H1 (cell line): ENCODE measurements around the gene ASAP3.

ENCODE experiments used
- ASH2L ChIP-seq: fragments of 200-600, 300-600 bp; sonication (generic); IDR thresholded peaks from one replicate; pipeline ENCODE4 v1.7.1; 2017; ENCODE audit warnings: low read length
- CEBPB ChIP-seq: IDR thresholded peaks from 2 replicates; pipeline ENCODE4 v1.6.1; 2012; ENCODE audit warnings: low read depth, low read length
- POLR2A ChIP-seq, 2 experiments: IDR thresholded peaks; 1 replicate in 1 of 2; 2 replicates in 1 of 2; pipeline ENCODE4 v1.6.1; 2011; ENCODE audit warnings: low read depth in 2 of 2, low read length in 2 of 2, mild to moderate bottlenecking in 2 of 2; ENCODE audit errors: control extremely low read depth in 1 of 2
- POLR2AphosphoS5 ChIP-seq: IDR thresholded peaks from 2 replicates; pipeline ENCODE4 v1.6.1; 2011; ENCODE audit warnings: low read depth, low read length
- RNF2 ChIP-seq: fragments of 200-900, 300-1000 bp; sonication (generic); IDR thresholded peaks from 2 replicates; pipeline ENCODE4 v1.7.1; 2016; ENCODE audit warnings: borderline replicate concordance, low read depth, mild to moderate bottlenecking, antibody characterized with exemption, low read length; ENCODE audit not compliant: poor library complexity, severe bottlenecking; ENCODE audit errors: missing control alignments
- SP1 ChIP-seq: IDR thresholded peaks from 2 replicates; pipeline ENCODE4 v1.6.1; 2011; ENCODE audit warnings: low read depth, low read length
- TAF1 ChIP-seq: IDR thresholded peaks from 2 replicates; pipeline ENCODE4 v1.6.1; 2011; ENCODE audit warnings: mild to moderate bottlenecking, low read depth, low read length
- TEAD4 ChIP-seq: IDR thresholded peaks from 2 replicates; pipeline ENCODE4 v1.6.1; 2012; ENCODE audit warnings: low read depth, low read length, inconsistent platforms, mixed read lengths
- TF ChIP-seq, protein P1 (sequence below), 3 experiments: IDR thresholded peaks; 1 replicate in 2 of 3; 2 replicates in 1 of 3; pipeline versions ENCODE4 v1.5.1 to v1.6.1; 2011; ENCODE audit warnings: low read length in 3 of 3, mild to moderate bottlenecking in 3 of 3, inconsistent platforms in 2 of 3, low read depth in 1 of 3, moderate library complexity in 1 of 3; ENCODE audit not compliant: insufficient read depth in 1 of 3; ENCODE audit errors: control extremely low read depth in 1 of 3
- TF ChIP-seq, protein P2 (sequence below): IDR thresholded peaks from 2 replicates; pipeline ENCODE4 v1.6.1; 2012; ENCODE audit warnings: low read length, inconsistent platforms

DNA sequence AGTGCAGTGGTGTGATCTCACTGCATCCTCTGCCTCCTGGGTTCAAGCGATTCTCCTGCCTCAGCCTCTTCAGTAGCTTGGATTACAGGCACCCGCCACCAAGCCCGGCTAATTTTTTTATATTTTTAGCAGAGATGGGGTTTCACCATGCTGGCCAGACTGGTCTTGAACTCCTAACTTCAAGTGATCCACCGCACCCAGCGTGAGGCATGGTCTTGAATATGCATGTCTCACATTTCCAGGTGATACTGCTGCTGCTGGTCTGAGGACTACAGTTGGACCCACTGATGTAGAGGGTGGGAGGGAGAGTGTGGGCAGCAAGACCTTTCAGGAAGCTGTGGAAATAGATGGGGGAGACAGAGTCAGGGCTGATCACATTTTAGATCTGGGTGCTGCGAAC, 21.9 kb upstream of the ASAP3 start:
- TF ChIP-seq TAF1 (no peak), CEBPB (no peak), TEAD4 (no peak), ASH2L (no peak), RNF2 (no peak), SP1 (no peak), POLR2AphosphoS5 (no peak), POLR2A (IDR thresholded peaks at IDR 0.05; ENCODE audit: control extremely low read depth in 1 of 2, low read depth in 2 of 2, low read length in 2 of 2) (no peak)
- TF ChIP-seq, protein P1, sequence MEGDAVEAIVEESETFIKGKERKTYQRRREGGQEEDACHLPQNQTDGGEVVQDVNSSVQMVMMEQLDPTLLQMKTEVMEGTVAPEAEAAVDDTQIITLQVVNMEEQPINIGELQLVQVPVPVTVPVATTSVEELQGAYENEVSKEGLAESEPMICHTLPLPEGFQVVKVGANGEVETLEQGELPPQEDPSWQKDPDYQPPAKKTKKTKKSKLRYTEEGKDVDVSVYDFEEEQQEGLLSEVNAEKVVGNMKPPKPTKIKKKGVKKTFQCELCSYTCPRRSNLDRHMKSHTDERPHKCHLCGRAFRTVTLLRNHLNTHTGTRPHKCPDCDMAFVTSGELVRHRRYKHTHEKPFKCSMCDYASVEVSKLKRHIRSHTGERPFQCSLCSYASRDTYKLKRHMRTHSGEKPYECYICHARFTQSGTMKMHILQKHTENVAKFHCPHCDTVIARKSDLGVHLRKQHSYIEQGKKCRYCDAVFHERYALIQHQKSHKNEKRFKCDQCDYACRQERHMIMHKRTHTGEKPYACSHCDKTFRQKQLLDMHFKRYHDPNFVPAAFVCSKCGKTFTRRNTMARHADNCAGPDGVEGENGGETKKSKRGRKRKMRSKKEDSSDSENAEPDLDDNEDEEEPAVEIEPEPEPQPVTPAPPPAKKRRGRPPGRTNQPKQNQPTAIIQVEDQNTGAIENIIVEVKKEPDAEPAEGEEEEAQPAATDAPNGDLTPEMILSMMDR (IDR thresholded peaks at IDR 0.05; ENCODE audit: control extremely low read depth in 1 of 3, insufficient read depth in 1 of 3, low read depth in 1 of 3, low read length in 3 of 3): no peak
- TF ChIP-seq, protein P2, sequence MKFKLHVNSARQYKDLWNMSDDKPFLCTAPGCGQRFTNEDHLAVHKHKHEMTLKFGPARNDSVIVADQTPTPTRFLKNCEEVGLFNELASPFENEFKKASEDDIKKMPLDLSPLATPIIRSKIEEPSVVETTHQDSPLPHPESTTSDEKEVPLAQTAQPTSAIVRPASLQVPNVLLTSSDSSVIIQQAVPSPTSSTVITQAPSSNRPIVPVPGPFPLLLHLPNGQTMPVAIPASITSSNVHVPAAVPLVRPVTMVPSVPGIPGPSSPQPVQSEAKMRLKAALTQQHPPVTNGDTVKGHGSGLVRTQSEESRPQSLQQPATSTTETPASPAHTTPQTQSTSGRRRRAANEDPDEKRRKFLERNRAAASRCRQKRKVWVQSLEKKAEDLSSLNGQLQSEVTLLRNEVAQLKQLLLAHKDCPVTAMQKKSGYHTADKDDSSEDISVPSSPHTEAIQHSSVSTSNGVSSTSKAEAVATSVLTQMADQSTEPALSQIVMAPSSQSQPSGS: no peak
